ENCODE data around the gene LONP2.

DNA sequence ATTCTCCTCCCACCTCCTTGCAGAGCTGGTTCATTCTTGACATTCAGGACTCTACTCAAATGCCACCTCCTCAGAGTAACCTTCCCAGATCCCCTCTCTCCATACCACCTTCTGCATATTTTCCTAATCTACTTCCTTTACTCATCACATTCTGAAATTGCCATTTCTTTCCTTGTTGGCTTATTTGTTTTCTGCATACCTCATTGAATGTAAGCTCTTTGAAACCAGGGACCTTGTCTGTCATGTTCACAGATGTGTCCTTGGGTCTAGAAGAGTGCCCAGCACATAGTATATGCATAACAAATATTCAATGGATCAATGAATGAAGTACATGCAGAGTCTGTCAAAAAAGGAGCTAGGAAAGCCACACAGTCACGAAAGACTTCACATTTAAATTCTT lies 7.8 kb upstream of the LONP2 start:
- TF ChIP-seq POLR3G (IDR thresholded peaks at IDR 0.05; ENCODE audit: extremely low read depth, insufficient read length, insufficient replicate concordance) (no peak), FIP1L1 (IDR thresholded peaks at IDR 0.05; ENCODE audit: low read depth, low read length, poor library complexity, severe bottlenecking) (no peak), ETV1 (tag; conservative IDR thresholded peaks at IDR 0.05; ENCODE audit: low read depth) (no peak), CREB1 (IDR thresholded peaks at IDR 0.05) (no peak), CREB1 (CRISPR knock-in tag; IDR thresholded peaks at IDR 0.05) (no peak), PHB2 (IDR thresholded peaks at IDR 0.05; ENCODE audit: low read depth) (no peak), SP1 (CRISPR knock-in tag; IDR thresholded peaks at IDR 0.05) (no peak), KLF6 (CRISPR knock-in tag; IDR thresholded peaks at IDR 0.05; ENCODE audit: borderline replicate concordance) (no peak)
- TF ChIP-seq, protein P1, sequence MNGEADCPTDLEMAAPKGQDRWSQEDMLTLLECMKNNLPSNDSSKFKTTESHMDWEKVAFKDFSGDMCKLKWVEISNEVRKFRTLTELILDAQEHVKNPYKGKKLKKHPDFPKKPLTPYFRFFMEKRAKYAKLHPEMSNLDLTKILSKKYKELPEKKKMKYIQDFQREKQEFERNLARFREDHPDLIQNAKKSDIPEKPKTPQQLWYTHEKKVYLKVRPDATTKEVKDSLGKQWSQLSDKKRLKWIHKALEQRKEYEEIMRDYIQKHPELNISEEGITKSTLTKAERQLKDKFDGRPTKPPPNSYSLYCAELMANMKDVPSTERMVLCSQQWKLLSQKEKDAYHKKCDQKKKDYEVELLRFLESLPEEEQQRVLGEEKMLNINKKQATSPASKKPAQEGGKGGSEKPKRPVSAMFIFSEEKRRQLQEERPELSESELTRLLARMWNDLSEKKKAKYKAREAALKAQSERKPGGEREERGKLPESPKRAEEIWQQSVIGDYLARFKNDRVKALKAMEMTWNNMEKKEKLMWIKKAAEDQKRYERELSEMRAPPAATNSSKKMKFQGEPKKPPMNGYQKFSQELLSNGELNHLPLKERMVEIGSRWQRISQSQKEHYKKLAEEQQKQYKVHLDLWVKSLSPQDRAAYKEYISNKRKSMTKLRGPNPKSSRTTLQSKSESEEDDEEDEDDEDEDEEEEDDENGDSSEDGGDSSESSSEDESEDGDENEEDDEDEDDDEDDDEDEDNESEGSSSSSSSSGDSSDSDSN (IDR thresholded peaks at IDR 0.05; ENCODE audit: borderline replicate concordance in 1 of 2, low read depth in 2 of 2, low read length in 2 of 2) = no peak
